ENCODE results near the gene CDK14. TPM values are rescaled to one million over a fixed set of nuclear protein-coding genes. Genes with fewer than 3 reads are reported as not detected.
A peak's percentile ranks its signal among the peaks of the same experiment; 100 is the strongest.

CDK14 gene
- total and polyA plus RNA-seq, 2 donors (not counting 1 experiment from before 2014, with no cell fraction given): 23.6 to 41.1 TPM

GRCh38 chr7:90661290-90662151 lies 65.4 kb downstream of the CDK14 start:
- no peak overlapping the region for H3K9ac ChIP-seq (ENCODE audit: insufficient read depth, low read length)
- peaks cover 2% of the 10 kb centered on the region for H3K4me1 ChIP-seq (ENCODE audit: control insufficient read depth, extremely low read depth, insufficient read depth, low read length)
- no peaks in the 10 kb centered on the region for H3K27me3 ChIP-seq (ENCODE audit: control insufficient read depth, insufficient read depth, low read length)
- H3K36me3 ChIP-seq (ENCODE audit: control insufficient read depth, insufficient read depth, low read length): no peaks in the 10 kb centered on the region
- no peak for TF ChIP-seq EZH2 (IDR thresholded peaks at IDR 0.05; ENCODE audit: low read length, missing control alignments)
- TF ChIP-seq, protein P1, sequence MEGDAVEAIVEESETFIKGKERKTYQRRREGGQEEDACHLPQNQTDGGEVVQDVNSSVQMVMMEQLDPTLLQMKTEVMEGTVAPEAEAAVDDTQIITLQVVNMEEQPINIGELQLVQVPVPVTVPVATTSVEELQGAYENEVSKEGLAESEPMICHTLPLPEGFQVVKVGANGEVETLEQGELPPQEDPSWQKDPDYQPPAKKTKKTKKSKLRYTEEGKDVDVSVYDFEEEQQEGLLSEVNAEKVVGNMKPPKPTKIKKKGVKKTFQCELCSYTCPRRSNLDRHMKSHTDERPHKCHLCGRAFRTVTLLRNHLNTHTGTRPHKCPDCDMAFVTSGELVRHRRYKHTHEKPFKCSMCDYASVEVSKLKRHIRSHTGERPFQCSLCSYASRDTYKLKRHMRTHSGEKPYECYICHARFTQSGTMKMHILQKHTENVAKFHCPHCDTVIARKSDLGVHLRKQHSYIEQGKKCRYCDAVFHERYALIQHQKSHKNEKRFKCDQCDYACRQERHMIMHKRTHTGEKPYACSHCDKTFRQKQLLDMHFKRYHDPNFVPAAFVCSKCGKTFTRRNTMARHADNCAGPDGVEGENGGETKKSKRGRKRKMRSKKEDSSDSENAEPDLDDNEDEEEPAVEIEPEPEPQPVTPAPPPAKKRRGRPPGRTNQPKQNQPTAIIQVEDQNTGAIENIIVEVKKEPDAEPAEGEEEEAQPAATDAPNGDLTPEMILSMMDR (conservative IDR thresholded peaks at IDR 0.05 in 1 of 2, IDR thresholded peaks at IDR 0.05 in 1 of 2; ENCODE audit: low read depth in 1 of 2, low read length in 2 of 2): no peak
- H3K4me3 ChIP-seq (replicated peaks in 1 of 4; ENCODE audit: control extremely low read depth in 1 of 4, insufficient read depth in 1 of 4, low read depth in 3 of 4, low read length in 4 of 4): no peak overlapping the region
- H3K9me3 ChIP-seq (ENCODE audit: control insufficient read depth, insufficient read depth, low read depth, low read length): no peaks in the 10 kb centered on the region
- H3K27ac ChIP-seq (ENCODE audit: insufficient read depth, low read length): no peak overlapping the region
- H2AFZ ChIP-seq (ENCODE audit: low read length): no peak overlapping the region
- DNase-seq (ENCODE audit: low read depth in 2 of 2): peak; percentile 47 to 79
- no peaks in the 10 kb centered on the region for H4K20me1 ChIP-seq (ENCODE audit: control insufficient read depth, extremely low read depth, insufficient read depth, low read length)
- H3K79me2 ChIP-seq (ENCODE audit: control insufficient read depth, insufficient read depth, low read length): peaks cover 38% of the 10 kb centered on the region
- peak overlapping the region; percentile 2 for H3K4me2 ChIP-seq (ENCODE audit: extremely low read depth, insufficient read depth, low read length)

DNA sequence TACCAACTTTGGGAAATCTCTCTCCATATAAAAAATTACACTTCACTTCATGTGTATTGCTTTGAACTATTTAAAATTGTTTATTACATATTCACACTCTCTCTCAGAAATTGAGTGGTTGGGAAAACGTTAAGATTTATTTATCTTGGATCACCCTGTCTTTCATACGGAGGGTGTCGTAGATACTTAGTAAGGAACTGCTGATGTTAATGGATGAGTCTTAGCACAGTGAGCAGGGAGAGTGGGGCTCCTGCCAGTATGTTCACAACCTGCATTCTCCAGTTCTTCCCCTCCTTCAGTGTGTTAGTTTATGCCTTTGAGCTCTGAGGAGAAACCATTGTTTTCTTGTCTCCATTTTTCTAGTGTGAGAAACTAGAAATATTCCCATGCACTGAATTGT lies 67.1 kb downstream of the CDK14 start:
- Histone ChIP-seq H3K9ac (ENCODE audit: insufficient read depth, low read length) (no peak overlapping the region), H3K36me3 (ENCODE audit: control insufficient read depth, insufficient read depth, low read length) (no peaks in the 10 kb centered on the region), H4K20me1 (ENCODE audit: control insufficient read depth, extremely low read depth, insufficient read depth, low read length) (no peaks in the 10 kb centered on the region), H3K4me1 (ENCODE audit: control insufficient read depth, extremely low read depth, insufficient read depth, low read length) (peaks cover 2% of the 10 kb centered on the region), H3K27me3 (ENCODE audit: control insufficient read depth, insufficient read depth, low read length) (no peaks in the 10 kb centered on the region), H3K4me2 (ENCODE audit: extremely low read depth, insufficient read depth, low read length) (no peak overlapping the region), H3K79me2 (ENCODE audit: control insufficient read depth, insufficient read depth, low read length) (peaks cover 34% of the 10 kb centered on the region), H3K4me3 (replicated peaks in 1 of 4; ENCODE audit: control extremely low read depth in 1 of 4, insufficient read depth in 1 of 4, low read depth in 3 of 4, low read length in 4 of 4) (no peak overlapping the region), H2AFZ (ENCODE audit: low read length) (no peak overlapping the region), H3K9me3 (ENCODE audit: control insufficient read depth, insufficient read depth, low read depth, low read length) (no peaks in the 10 kb centered on the region), H3K27ac (ENCODE audit: insufficient read depth, low read length) (no peak overlapping the region)
- TF ChIP-seq EZH2 (IDR thresholded peaks at IDR 0.05; ENCODE audit: low read length, missing control alignments): no peak
- TF ChIP-seq, protein P1 (conservative IDR thresholded peaks at IDR 0.05 in 1 of 2, IDR thresholded peaks at IDR 0.05 in 1 of 2; ENCODE audit: low read depth in 1 of 2, low read length in 2 of 2): no peak
- DNase-seq (ENCODE audit: low read depth in 2 of 2): peak in 1 of 2 donors; percentile 81

GRCh38 chr7:90666186-90666585 lies 70.1 kb downstream of the CDK14 start:
- Histone ChIP-seq H3K4me1 (ENCODE audit: control insufficient read depth, extremely low read depth, insufficient read depth, low read length) (peaks cover under 1% of the 10 kb centered on the region), H3K27me3 (ENCODE audit: control insufficient read depth, insufficient read depth, low read length) (no peaks in the 10 kb centered on the region), H3K9ac (ENCODE audit: insufficient read depth, low read length) (no peak overlapping the region), H3K79me2 (ENCODE audit: control insufficient read depth, insufficient read depth, low read length) (peaks cover 19% of the 10 kb centered on the region), H3K36me3 (ENCODE audit: control insufficient read depth, insufficient read depth, low read length) (no peaks in the 10 kb centered on the region), H3K27ac (ENCODE audit: insufficient read depth, low read length) (no peak overlapping the region), H4K20me1 (ENCODE audit: control insufficient read depth, extremely low read depth, insufficient read depth, low read length) (no peaks in the 10 kb centered on the region), H3K4me3 (replicated peaks in 1 of 4; ENCODE audit: control extremely low read depth in 1 of 4, insufficient read depth in 1 of 4, low read depth in 3 of 4, low read length in 4 of 4) (no peak overlapping the region), H2AFZ (ENCODE audit: low read length) (no peak overlapping the region), H3K9me3 (ENCODE audit: control insufficient read depth, insufficient read depth, low read depth, low read length) (no peaks in the 10 kb centered on the region), H3K4me2 (ENCODE audit: extremely low read depth, insufficient read depth, low read length) (no peak overlapping the region)
- TF ChIP-seq, protein P1 (conservative IDR thresholded peaks at IDR 0.05 in 1 of 2, IDR thresholded peaks at IDR 0.05 in 1 of 2; ENCODE audit: low read depth in 1 of 2, low read length in 2 of 2): no peak
- no peak for TF ChIP-seq EZH2 (IDR thresholded peaks at IDR 0.05; ENCODE audit: low read length, missing control alignments)
- no peak for DNase-seq (ENCODE audit: low read depth in 2 of 2)

Data from fibroblast of lung (primary cell).